ENCODE data around the gene HMGXB4.

Gene HMGXB4

DNA sequence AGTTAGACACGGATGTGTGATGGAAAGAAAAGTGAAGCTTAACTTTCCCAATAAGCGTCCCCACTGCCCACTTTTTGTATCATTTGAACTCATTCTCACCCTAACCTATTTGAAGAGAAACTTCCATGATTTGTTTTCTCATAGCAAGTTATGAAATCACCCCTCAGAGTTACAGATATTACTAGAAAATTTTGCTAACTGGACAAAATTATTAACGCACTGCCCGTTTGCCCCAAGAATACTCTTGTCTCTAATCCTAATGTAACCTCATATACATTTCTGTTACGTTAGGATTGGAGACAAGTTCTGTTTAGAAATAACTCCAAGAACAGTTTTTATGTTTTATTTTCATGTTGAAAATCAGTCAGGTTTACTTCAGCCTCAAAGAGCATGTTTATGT, 67.9 kb downstream of the HMGXB4 start:
- no peak for DNase-seq (ENCODE audit: insufficient read length, low spot score)
- FAIRE-seq, result no peak

DNA sequence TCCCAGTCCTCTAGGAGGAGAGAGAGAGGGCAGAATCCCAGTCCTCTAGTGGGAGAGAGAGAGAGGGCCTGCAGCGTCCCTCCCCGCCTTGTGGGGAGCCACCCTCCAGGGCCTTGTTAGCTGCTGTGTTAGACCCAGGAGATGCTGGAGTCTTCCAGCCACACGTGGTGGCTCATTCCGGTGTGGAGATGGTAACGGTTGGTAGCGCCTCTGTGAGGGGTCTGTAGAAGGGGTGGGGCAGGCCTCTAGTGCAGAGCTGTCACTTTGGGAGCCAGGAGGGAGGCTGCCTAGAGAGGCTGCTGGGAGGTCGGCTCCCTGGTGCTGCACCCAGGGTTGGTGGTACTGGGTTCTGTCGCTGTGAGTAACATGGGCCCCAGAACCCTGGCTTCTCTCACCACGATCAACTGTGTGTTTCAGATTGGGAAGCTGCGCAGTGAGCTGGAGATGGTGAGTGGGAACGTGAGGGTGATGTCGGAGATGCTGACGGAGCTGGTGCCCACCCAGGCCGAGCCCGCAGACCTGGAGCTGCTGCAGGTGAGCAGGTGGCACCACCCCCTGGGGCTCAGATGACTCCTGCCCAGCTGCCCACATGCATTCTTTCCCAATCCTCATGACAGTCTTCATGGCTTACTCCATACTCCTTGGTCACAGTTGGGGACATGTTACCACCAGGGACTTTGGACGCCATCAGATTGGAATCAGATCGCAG, 69.7 kb downstream of the HMGXB4 start:
- DNase-seq (ENCODE audit: insufficient read length, low spot score) (no peak), FAIRE-seq (no peak)

DNA sequence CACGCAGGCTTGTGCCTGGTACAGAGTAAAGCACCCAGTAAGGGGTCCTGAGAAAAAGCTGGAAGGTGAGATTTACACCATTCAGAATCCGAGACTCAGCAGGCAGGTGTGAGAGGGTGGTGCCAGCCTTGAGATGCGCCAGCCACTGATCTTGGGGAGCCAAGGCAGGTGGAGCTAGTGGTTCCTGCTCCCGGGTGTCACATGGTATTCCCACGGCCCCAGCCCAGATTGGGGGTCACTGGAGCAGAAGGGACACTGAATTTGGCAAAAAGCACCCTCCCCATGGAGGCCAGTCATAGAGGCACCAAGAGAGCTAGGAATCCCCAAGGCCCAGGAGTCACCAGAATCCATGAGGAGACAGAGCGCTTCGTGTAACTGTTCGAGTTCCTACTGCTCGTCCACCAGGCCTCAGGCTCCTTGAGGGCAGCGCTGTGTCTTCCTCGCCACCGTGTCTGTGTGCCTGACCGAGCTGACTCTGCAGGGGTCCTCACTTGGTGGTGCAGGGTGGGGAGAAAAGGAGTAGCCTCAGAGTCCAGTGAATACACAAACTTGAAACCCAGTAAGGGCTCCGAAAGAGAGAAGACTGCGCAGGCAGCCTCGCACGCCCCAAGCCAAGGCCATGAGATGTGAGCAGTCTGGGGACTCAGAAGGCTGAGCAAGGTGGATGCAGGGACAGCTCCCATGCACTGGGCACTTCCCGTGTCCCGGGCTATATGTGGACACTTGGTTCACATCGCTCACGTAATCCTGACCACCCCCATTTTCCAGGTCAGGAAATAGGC, 70.6 kb downstream of the HMGXB4 start:
- FAIRE-seq, result no peak
- no peak for DNase-seq (ENCODE audit: insufficient read length, low spot score)

DNA sequence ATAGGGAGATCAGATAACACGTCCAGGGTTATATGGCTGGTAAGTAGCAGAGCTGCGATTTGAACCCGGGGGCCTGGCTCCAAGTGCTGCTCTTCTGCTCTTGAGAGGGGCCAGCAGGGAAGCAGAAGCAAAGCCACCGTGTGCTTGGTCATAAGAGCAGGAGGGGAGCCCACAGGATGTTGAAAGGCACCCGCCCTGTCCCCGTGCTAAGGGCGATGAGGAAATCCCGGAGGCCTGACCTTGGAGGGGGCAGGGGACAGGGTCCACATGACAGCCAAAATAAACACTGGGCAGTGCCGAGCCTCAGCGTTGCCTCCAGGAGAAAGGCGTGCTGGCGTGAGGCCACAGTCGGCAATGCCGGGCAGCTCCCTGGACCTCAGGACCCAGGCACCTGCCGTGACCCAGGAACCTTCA, 71.2 kb downstream of the HMGXB4 start:
- no peak for DNase-seq (ENCODE audit: insufficient read length, low spot score)
- FAIRE-seq, result no peak

DNA sequence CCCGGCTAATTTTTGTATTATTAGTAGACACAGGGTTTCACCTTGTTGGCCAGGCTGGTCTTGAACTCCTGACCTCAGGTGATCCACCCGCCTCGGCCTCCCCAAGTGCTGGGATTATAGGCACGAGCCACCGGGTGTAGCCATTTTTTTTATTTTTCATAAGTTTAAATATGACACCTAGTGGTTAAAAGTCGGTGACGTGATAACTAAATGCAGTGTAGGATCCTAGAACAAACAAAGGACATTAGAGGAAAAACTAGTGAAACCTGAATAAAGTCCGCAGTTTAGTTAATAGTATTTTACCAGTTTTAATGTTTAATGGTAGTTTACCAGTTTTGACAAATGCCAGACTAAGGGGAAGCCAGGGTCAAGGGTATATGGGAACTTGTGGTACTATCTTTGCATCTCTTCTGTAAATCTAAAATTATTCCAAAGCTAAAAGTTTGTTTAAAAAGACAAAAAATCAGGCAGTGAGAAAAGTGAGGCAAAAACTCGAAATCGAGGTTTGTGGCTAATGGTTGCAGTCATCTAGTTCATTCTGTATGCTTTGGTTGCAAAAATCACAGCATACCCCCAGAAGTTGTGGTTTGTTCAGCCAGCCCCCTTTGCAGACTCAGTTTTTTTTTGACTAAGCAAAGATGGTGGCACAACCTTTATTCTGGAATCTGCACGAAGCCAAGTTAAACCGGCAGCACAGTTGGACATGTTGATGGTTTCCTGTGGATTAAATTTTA, 72.0 kb downstream of the HMGXB4 start:
- FAIRE-seq (no peak), DNase-seq (ENCODE audit: insufficient read length, low spot score) (no peak)

DNA sequence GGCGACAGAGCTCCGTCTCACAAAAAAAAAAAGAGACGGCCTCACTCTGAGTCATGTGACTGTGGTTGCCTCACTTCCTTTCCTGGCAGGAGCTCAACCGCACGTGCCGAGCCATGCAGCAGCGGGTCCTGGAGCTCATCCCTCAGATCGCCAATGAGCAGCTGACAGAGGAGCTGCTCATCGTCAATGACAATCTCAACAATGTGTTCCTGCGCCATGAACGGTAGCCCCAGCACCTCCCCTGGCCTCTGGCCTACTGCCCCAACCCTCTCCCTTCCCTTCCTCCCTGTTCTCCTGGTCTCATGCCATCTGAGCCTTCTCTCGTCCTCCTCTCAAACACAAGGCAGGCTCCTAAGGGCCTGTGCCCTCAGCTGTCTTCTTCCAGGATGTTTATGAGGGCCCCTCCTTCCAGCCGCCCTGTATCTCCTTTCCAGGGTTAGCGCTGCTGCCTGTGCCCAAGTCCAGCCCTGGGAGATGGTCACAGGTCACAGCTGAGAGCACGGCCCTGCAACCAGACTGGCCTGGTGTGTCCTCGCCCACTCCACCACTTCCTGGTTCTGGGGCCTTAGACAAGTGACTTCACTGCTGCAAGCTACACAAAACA, 73.1 kb downstream of the HMGXB4 start:
- no peak for FAIRE-seq
- no peak for DNase-seq (ENCODE audit: insufficient read length, low spot score)

DNA sequence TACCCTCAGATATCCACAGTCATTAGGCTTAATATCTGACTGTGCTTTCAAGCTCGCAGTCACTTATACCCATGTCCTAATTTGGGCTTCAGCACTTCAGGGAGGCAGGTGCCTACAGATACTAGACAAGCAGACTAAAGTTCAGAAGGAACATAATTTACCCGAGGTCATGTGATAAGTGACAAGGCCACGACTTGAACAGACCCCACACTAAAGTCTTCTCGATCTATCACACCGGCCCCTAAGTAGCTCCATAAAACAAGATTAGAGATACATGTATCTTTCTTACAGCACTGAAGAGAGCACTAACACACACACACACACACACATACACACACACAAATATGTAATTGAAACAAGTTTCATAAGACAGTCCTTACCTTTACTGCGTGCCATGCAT, 75.0 kb downstream of the HMGXB4 start:
- no peak for DNase-seq (ENCODE audit: insufficient read length, low spot score)
- FAIRE-seq, result no peak

DNA sequence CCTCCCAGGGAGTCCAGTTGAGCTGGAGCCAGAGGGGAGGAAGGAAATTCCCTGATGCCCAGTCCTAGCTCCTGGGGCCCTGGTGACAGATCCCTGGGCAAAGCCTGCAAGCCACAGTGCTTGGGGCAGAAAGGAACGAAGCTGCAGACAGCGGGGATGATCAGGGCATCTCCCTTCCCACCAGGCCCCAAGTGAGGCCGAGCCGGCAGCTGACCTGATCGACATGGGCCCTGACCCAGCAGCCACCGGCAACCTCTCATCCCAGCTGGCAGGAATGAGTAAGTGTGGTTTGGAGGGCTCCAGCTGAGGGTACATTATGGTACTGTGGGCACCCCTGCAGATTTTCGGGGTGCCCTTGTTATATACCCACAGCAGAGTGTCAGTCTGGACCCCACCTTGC, 75.9 kb downstream of the HMGXB4 start:
- no peak for FAIRE-seq
- DNase-seq (ENCODE audit: insufficient read length, low spot score), result no peak

DNA sequence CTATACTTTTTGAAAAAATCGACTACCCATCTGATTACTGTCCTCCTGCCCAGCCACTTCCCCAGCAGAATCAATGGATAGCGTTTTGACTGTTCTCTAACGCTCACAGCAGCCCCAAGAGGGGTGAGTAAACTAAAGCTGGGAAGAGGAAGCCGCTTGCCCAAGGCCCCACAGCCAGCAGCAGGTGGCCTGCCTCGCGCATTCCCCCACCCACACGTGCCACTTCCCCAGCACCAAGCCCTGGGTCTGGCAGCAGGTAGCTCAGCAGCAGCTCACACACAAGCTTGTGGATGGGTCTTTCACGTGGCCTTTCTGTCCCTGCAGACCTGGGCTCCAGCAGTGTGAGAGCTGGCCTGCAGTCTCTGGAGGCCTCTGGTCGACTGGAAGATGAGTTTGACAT, 76.7 kb downstream of the HMGXB4 start:
- FAIRE-seq, result no peak
- no peak for DNase-seq (ENCODE audit: insufficient read length, low spot score)

DNA sequence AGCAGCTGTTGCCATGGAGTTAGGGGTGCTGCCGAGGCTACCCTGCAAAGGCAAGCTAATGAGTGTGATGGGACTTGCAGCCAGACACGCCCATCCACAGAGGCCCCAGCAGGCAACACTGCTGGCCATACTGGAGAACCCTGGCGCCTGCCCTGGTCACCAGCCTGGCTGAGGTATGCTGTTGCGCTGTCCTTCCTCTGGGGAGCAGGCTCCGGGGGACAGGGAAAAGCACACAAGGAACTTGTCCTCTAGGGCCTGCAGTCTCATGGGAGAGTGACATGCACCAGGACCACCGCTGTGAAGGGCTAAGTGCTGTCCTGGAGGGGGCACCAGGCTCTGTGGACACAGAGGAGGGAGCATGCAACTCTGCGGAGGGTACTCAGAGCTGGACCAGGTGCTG, 78.2 kb downstream of the HMGXB4 start:
- DNase-seq (ENCODE audit: insufficient read length, low spot score), result no peak
- FAIRE-seq, result no peak

DNA sequence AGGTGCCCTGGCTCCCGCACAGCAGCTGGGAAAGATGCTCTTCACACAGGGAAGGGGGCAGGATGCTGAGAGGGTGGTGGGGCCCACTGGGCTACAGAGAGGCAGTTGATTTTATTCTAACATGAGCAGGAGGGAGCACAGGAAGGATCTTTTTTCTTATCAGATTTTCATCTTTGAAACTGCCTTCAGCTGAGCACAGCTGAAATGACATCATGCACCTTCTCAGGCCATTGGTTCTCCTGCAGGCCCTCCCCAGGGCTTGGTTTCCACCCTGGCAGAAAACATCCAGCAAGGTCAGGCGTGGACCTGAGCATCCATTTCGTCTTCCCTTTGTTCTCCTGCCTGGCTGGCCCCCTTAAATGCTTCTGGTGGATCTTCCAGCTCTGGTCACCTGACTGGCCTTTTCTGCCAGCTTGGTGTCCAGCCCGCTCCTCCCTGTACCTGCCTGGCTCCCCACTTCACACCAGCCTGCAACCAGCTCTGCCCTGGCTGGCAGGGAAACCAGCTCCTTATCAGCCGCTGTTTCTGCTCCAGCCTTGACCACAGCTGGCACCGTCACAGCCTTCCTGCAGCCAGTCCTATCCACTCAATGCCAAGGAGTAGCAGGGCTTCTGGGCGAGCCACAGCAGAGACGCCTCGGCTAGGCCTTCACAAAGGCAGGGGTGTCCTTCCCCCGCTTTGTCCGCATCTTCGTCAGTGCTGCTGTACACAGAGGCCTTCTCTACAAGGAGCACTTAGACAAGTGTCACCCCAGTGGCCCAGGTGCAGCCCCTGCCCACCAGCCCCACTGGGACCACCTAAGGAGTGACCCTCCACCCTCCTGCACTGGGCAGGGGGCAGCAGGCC, 78.9 kb downstream of the HMGXB4 start:
- no peak for FAIRE-seq
- DNase-seq (ENCODE audit: insufficient read length, low spot score), result no peak

DNA sequence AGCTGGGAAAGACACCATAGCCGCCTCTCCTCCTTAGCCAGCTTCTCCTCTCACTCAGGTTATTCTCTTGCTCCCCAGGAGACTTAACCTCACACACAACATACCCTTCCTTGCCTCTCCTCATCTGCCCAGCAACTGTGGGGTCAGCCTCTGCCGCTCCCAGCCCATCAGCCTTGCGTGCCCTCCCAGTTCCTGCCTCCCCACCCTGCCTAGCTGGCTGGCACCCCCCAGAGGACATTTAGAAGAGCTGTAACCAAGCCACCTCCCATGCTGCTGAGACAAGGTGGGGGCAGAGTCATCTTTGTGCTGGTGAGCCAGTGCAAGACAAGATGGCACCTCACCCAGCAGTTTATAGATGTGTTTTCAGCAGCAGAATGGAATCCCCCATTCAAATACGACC, 80.6 kb downstream of the HMGXB4 start:
- DNase-seq (ENCODE audit: insufficient read length, low spot score), result no peak
- FAIRE-seq, result no peak

DNA sequence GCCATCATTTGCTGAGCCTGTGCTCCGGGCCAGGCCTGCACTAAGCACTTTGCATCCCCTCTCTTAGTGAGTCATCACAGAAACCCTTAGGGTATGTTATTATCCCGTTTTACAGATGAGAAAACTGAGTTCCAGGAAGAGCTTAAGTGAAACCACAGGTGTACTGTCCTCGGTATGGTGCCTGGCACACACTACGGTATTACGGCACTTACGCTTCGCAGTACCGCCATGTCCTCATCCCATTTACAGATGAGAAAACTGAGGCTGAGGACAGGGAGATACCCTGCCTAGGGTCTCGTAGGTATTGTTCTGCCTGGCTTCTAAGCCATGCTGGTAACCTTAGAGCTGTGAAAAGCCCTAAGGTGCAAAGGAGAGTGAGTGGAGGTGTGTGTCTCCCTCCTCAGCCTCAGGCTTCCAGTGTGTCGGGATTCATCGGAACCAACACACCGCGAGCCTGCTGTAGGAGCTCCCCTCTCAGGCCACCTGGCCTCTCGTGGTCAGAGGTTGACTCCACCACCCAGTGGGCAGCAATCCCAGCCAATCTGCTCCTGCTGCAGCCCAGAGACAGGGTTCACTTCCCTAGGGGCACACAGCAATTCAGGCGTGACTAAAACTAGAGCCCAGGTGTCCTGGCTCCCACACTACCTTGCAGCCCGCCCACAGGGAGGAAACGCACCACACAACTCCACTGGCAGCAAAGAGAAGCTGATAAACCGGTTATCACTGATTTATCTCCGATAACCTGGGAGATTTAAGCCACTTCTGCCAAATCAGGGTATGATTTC, 84.0 kb downstream of the HMGXB4 start:
- no peak for DNase-seq (ENCODE audit: insufficient read length, low spot score)
- no peak for FAIRE-seq

DNA sequence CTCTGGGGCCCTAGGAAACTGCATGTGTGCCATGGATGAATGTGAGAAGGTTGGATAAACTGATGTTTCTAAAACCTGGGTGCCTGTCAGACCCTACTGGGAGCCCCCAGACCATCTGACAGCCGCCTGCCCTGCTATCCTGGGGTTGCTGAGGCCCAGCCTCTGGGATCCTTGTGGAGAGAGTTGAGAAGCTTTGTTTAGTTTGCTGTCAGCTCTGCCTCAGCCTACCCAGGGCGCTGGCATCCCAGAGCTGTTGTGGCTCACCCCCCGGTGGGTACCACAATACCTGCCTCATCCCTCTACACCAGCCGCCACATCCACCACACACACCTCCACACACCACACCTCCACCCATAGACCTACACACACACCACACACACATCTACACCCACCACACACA, 85.1 kb downstream of the HMGXB4 start:
- DNase-seq (ENCODE audit: insufficient read length, low spot score) (no peak), FAIRE-seq (no peak)

DNA sequence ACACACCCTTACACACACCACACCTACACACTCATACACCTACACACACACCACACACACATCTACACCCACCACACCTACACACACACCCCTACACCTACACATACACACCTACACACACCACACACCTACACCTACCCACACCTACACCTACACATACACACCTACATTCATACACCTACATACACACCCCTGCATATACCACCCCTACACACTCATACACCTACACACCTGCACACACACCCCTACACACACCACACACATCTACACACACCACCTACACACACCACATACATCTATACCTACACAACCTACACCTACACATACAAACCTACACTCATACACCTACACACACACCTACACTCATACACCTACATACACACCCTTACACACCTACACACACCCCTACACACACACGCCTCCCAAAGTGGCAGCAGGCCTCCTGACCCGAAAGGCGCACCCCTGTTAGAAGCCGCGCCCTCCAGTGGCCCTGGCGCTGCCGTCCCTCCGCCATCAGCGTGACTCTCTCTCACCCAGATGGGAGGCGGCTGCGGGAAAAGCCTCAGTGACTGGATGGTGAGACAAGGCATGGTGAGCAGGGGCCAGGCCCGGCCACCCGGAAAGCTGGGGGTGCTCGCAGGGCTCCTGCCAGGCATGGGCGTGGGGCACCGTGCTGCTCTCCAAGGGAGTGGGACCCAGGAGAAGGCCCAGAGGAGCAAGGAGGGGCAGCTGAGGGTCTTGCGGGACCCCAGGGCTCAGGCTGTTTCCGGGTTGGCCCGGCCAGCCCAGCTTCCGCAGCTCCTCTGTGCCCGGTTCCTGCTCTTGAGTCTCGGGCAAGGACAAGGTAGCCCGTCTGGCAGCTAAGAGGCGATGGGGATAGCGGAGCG, 86.6 kb downstream of the HMGXB4 start:
- DNase-seq (ENCODE audit: insufficient read length, low spot score), result no peak
- peak; percentile 97 for FAIRE-seq

DNA sequence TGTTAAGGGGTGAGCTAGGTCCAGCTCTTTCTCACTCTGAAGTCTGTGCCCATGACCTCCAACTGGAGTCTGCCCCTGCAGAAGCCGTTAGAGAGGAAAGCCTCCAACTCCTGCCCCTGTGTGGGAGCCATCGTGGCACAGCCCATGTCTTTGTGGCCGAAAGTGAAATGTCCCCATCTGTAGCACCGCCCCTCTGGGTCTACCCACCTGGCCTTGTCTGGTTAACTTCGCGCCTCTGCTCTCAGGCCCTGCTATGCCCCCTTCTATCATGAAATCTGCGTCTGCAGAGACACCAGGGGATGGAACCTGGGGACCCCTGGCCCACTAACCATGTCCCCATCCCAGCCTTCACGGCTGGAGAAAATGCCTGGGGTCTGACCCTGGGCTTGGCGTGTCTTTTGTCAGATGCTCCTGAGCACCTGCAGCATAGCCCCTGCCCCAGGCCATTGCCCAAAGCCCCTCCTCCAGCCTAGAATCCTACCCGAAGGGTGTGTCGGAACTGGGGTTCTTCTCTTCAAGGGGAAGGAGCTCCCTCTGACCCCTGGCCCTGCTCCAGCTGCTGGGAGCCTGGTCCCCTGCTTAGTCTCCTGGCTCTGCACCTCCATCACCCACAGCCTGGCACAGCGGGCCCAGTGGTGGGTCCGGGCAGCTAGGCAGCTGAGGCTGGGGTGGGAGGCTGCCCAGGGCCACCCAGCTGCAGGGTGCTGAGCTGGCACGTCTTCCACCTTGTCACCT, 87.8 kb downstream of the HMGXB4 start:
- DNase-seq (ENCODE audit: insufficient read length, low spot score), result no peak
- FAIRE-seq, result no peak

Measured in HTR-8/SVneo (cell line).